ENCODE measurements around the gene CGB1.
"Not testable (repeated sequence)": the region's sequence is repeated elsewhere in the genome, so short reads cannot be mapped to it uniquely, and the experiment has no call there.

- TF ChIP-seq CTCF, EZH2phosphoT487 (IDR thresholded peaks at IDR 0.05; ENCODE audit: low read length): not testable (repeated sequence)
Observed at GRCh38 chr19:49039736-49040135, 3.0 kb upstream of the CGB1 start.
